H54 (cell line): ENCODE results near the gene ZBTB7C.

Experiments
- DNase-seq: peaks from one replicate; pipeline ENCODE4 v3.0.0; 2011; ENCODE audit warnings: low spot score, mixed read lengths; ENCODE audit not compliant: insufficient read length
- FAIRE-seq: peaks from 3 replicates; lab custom pipeline; 2011; peaks lifted over from hg19 to GRCh38; lab: Jason Lieb, UNC
- POLR2A ChIP-seq: IDR thresholded peaks from 2 replicates; pipeline ENCODE4 v1.6.1; 2011; ENCODE audit warnings: low read depth, mild to moderate bottlenecking, low read length

The ZBTB7C gene

GRCh38 chr18:48408727-48409590 is at the start of gene ZBTB7C:
TSS of gene ZBTB7C (minus strand) at chr18:48409383.
- DNase-seq = peak; percentile 24
- no peak for TF ChIP-seq POLR2A
- FAIRE-seq = no peak

GRCh38 chr18:48456838-48457237 is 47.7 kb upstream of the ZBTB7C start:
- FAIRE-seq = no peak
- DNase-seq = no peak
- no peak for TF ChIP-seq POLR2A

- DNase-seq (peak; percentile 44), FAIRE-seq (no peak)
- no peak for TF ChIP-seq POLR2A
Observed at GRCh38 chr18:48455555-48456478, 46.6 kb upstream of the ZBTB7C start.

GRCh38 chr18:48454261-48454757 is 45.1 kb upstream of the ZBTB7C start:
- DNase-seq (no peak), FAIRE-seq (no peak)
- no peak for TF ChIP-seq POLR2A

GRCh38 chr18:48453330-48454066 is 44.3 kb upstream of the ZBTB7C start:
- DNase-seq = no peak
- no peak for TF ChIP-seq POLR2A
- no peak for FAIRE-seq

GRCh38 chr18:48452861-48453323 is 43.7 kb upstream of the ZBTB7C start:
- no peak for TF ChIP-seq POLR2A
- DNase-seq = no peak
- no peak for FAIRE-seq

GRCh38 chr18:48450685-48451084 is 41.5 kb upstream of the ZBTB7C start:
- no peak for FAIRE-seq
- TF ChIP-seq POLR2A = no peak
- no peak for DNase-seq

- peak; percentile 47 for DNase-seq
- no peak for FAIRE-seq
- no peak for TF ChIP-seq POLR2A
Observed at GRCh38 chr18:48446582-48447225, 37.5 kb upstream of the ZBTB7C start.

- DNase-seq (peak; percentile 31), FAIRE-seq (peak; percentile 6)
- TF ChIP-seq POLR2A = no peak
Observed at GRCh38 chr18:48445540-48445939, 36.4 kb upstream of the ZBTB7C start.

- TF ChIP-seq POLR2A = no peak
- no peak for FAIRE-seq
- DNase-seq = no peak
Observed at GRCh38 chr18:48442761-48443160, 33.6 kb upstream of the ZBTB7C start.

GRCh38 chr18:48441405-48441881 is 32.3 kb upstream of the ZBTB7C start:
- no peak for FAIRE-seq
- DNase-seq = no peak
- no peak for TF ChIP-seq POLR2A

GRCh38 chr18:48440924-48441323 is 31.7 kb upstream of the ZBTB7C start:
- DNase-seq (no peak), FAIRE-seq (no peak)
- TF ChIP-seq POLR2A = no peak
